GM10847 (cell line): ENCODE data around the gene JARID2.

Experiments used
- POLR2A ChIP-seq: IDR thresholded peaks from 2 replicates; pipeline ENCODE4 v1.6.1; 2011; ENCODE audit not compliant: insufficient read length; ENCODE audit errors: extremely low read depth

The JARID2 gene

GRCh38 chr6:15523679-15524630, 278.1 kb downstream of the JARID2 start:
- TF ChIP-seq POLR2A, result no peak

GRCh38 chr6:15524861-15525401, 279.1 kb downstream of the JARID2 start:
- no peak for TF ChIP-seq POLR2A

- TF ChIP-seq POLR2A, result no peak
Measured at GRCh38 chr6:15526212-15526701, 280.4 kb downstream of the JARID2 start.

GRCh38 chr6:15527838-15528617, 282.2 kb downstream of the JARID2 start:
- TF ChIP-seq POLR2A, result no peak

- TF ChIP-seq POLR2A, result no peak
Measured at GRCh38 chr6:15528870-15529269, 283.0 kb downstream of the JARID2 start.

- TF ChIP-seq POLR2A, result no peak
Measured at GRCh38 chr6:15530411-15530810, 284.5 kb downstream of the JARID2 start.

GRCh38 chr6:15531973-15532372, 286.1 kb downstream of the JARID2 start:
- no peak for TF ChIP-seq POLR2A

- no peak for TF ChIP-seq POLR2A
Measured at GRCh38 chr6:15533379-15534026, 287.6 kb downstream of the JARID2 start.

- TF ChIP-seq POLR2A, result no peak
Measured at GRCh38 chr6:15534974-15535373, 289.1 kb downstream of the JARID2 start.

GRCh38 chr6:15535495-15536197, 289.8 kb downstream of the JARID2 start:
- TF ChIP-seq POLR2A, result no peak

GRCh38 chr6:15536198-15536955, 290.5 kb downstream of the JARID2 start:
- TF ChIP-seq POLR2A, result no peak

GRCh38 chr6:15538106-15538505, 292.2 kb downstream of the JARID2 start:
- TF ChIP-seq POLR2A, result no peak

GRCh38 chr6:15538766-15539495, 293.1 kb downstream of the JARID2 start:
- no peak for TF ChIP-seq POLR2A
